ENCODE measurements around the gene SNRPD3. TPM values are rescaled to one million over a fixed set of nuclear protein-coding genes. Genes with fewer than 3 reads are reported as not detected.

Gene SNRPD3
- total and polyA plus RNA-seq, 2 donors (not counting 3 experiments of a cell fraction or from before 2014, with no cell fraction given) = 121 to 253 TPM

DNA sequence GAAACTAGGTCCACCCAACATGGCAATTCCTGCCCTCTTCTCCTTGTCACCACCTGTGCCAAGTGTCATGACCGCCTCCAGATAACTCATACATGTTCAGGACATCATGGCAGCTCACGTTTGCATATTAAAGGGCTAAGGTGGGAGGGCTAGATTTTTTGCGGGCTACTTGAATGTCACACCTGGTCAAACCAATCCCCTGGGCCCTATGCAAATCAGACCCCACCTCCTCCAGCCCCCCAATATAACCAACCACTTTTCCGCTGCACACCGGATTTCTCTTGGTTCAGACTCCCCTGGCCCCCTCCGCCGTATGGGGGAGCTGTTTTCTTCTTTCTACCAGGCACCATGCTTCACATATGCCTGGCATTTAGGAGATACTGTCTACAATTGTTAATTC, 48.1 kb upstream of the SNRPD3 start:
- ChIA-PET POLR2A (no interaction called here), CTCF (interaction anchor here (0.9 to 2.0 kb wide), 9 partner anchors 11 to 650 kb away, joined by 3 to 5 read pairs (median 3); partner anchors contain the start of gene SLC2A11)
- Histone ChIP-seq H3K27ac (ENCODE audit: insufficient read depth, low read depth, low read length) (no peak overlapping the region), H2AFZ (ENCODE audit: low read depth, low read length) (peak overlapping the region; percentile 88), H3K36me3 (ENCODE audit: control insufficient read depth in 2 of 2, extremely low read depth in 1 of 2, insufficient read depth in 2 of 2, low read length in 2 of 2) (no peaks in the 10 kb centered on the region), H4K20me1 (replicated peaks; ENCODE audit: control insufficient read depth, extremely low read depth, insufficient read depth, low read length) (no peaks in the 10 kb centered on the region), H3K79me2 (ENCODE audit: control insufficient read depth, insufficient read depth, low read length) (no peaks in the 10 kb centered on the region), H3K4me3 (replicated peaks in 1 of 3; ENCODE audit: insufficient read depth in 1 of 3, low read depth in 1 of 3, low read length in 3 of 3) (no peak overlapping the region), H3K9me1 (replicated peaks; ENCODE audit: control insufficient read depth, extremely low read depth, insufficient read depth, low read length) (no peaks in the 10 kb centered on the region), H3K9ac (replicated peaks; ENCODE audit: extremely low read depth, insufficient read depth, low read length) (no peak overlapping the region), H3K9me3 (replicated peaks; ENCODE audit: control insufficient read depth, insufficient read depth, low read length) (no peaks in the 10 kb centered on the region), H3K4me2 (ENCODE audit: insufficient read depth, low read length) (no peak overlapping the region), H3K4me1 (ENCODE audit: control insufficient read depth, extremely low read depth, insufficient read depth, low read length) (peaks cover 16% of the 10 kb centered on the region), H3K27me3 (ENCODE audit: control insufficient read depth in 2 of 2, insufficient read depth in 2 of 2, low read length in 2 of 2) (no peaks in the 10 kb centered on the region)
- intact Hi-C loops (cut with micrococcal nuclease) = no loop called here
- FAIRE-seq = no peak
- BruUV-seq (replicated peaks) = no TSS peak
- dilution Hi-C loops (cut with MboI; ENCODE audit: extremely low pct_ligation_motif_present, low sequenced_read_pairs) = no loop called here
- no peak for TF ChIP-seq MYC (IDR thresholded peaks at IDR 0.05; ENCODE audit: low read depth, low read length)
- TF ChIP-seq, protein P1, sequence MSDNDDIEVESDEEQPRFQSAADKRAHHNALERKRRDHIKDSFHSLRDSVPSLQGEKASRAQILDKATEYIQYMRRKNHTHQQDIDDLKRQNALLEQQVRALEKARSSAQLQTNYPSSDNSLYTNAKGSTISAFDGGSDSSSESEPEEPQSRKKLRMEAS (IDR thresholded peaks at IDR 0.05; ENCODE audit: insufficient read depth, insufficient read length) = no peak
- TF ChIP-seq, protein P2, sequence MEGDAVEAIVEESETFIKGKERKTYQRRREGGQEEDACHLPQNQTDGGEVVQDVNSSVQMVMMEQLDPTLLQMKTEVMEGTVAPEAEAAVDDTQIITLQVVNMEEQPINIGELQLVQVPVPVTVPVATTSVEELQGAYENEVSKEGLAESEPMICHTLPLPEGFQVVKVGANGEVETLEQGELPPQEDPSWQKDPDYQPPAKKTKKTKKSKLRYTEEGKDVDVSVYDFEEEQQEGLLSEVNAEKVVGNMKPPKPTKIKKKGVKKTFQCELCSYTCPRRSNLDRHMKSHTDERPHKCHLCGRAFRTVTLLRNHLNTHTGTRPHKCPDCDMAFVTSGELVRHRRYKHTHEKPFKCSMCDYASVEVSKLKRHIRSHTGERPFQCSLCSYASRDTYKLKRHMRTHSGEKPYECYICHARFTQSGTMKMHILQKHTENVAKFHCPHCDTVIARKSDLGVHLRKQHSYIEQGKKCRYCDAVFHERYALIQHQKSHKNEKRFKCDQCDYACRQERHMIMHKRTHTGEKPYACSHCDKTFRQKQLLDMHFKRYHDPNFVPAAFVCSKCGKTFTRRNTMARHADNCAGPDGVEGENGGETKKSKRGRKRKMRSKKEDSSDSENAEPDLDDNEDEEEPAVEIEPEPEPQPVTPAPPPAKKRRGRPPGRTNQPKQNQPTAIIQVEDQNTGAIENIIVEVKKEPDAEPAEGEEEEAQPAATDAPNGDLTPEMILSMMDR (IDR thresholded peaks at IDR 0.05; ENCODE audit: extremely low read depth in 1 of 2, insufficient read depth in 1 of 2, low read depth in 1 of 2, low read length in 2 of 2) = no peak
- DNase-seq (ENCODE audit: low read depth, low spot score) = no peak

Data from endothelial cell of umbilical vein (primary cell).